Frontal cortex (tissue), 4 donors: ENCODE measurements around the gene NEK10. TPM values are rescaled to one million over a fixed set of nuclear protein-coding genes. Genes with fewer than 3 reads are reported as not detected.

Source experiments
- DNase-seq, 2 donors: peaks; one replicate each; pipeline ENCODE4 v3.0.0; 2012; ENCODE audit warnings: low spot score in 2 of 2
- FAIRE-seq: peaks from 2 replicates; lab custom pipeline; 2012; peaks lifted over from hg19 to GRCh38; lab: Jason Lieb, UNC
- total RNA-seq: library from RNA; depleted of rRNA; stranded (reverse); fragments of >200 nt; gene quantifications from one replicate; pipeline ENCODE4 v1.2.3, GENCODE V29; 2014
- donor health status: control.
- donor health status: control.
- donor health status: control.

The NEK10 gene
- total RNA-seq, 1 donor from 2014 or later, result 28.1 TPM

GRCh38 chr3:27271890-27272289, 97.3 kb downstream of the NEK10 start:
- FAIRE-seq (no peak), DNase-seq (no peak)

GRCh38 chr3:27254896-27255295, 114.3 kb downstream of the NEK10 start:
- DNase-seq, result no peak
- FAIRE-seq, result no peak

GRCh38 chr3:27253831-27254230, 115.4 kb downstream of the NEK10 start:
- no peak for FAIRE-seq

GRCh38 chr3:27253391-27253790, 115.8 kb downstream of the NEK10 start:
- DNase-seq, result no peak
- no peak for FAIRE-seq

More at GRCh38 chr3:27253831-27254230, 115.4 kb downstream of the NEK10 start:
- DNase-seq, result no peak

GRCh38 chr3:27252646-27253045, 116.5 kb downstream of the NEK10 start:
- no peak for DNase-seq
- no peak for FAIRE-seq

- no peak for DNase-seq
- FAIRE-seq, result no peak
Observed at GRCh38 chr3:27244374-27244773, 124.8 kb downstream of the NEK10 start.

- FAIRE-seq (no peak), DNase-seq (no peak)
Observed at GRCh38 chr3:27239951-27240350, 129.2 kb downstream of the NEK10 start.

- FAIRE-seq (no peak), DNase-seq (no peak)
Observed at GRCh38 chr3:27228805-27229204, 140.4 kb downstream of the NEK10 start.

GRCh38 chr3:27224197-27224596, 145.0 kb downstream of the NEK10 start:
- FAIRE-seq (no peak), DNase-seq (no peak)

GRCh38 chr3:27221264-27221932, 147.8 kb downstream of the NEK10 start:
- FAIRE-seq, result no peak
- DNase-seq, result no peak

GRCh38 chr3:27220166-27220565, 149.0 kb downstream of the NEK10 start:
- no peak for DNase-seq
- FAIRE-seq, result no peak

GRCh38 chr3:27219127-27219845, 149.9 kb downstream of the NEK10 start:
- FAIRE-seq (no peak), DNase-seq (no peak)

GRCh38 chr3:27216955-27217552, 152.1 kb downstream of the NEK10 start:
- no peak for FAIRE-seq
- DNase-seq, result no peak

GRCh38 chr3:27216295-27216855, 152.8 kb downstream of the NEK10 start:
- DNase-seq (no peak), FAIRE-seq (no peak)

- DNase-seq, result no peak
Observed at GRCh38 chr3:27213450-27213849, 155.7 kb downstream of the NEK10 start.

GRCh38 chr3:27209617-27210264, 159.4 kb downstream of the NEK10 start:
- DNase-seq (no peak), FAIRE-seq (no peak)

More at GRCh38 chr3:27213450-27213849, 155.7 kb downstream of the NEK10 start:
- FAIRE-seq, result no peak

- DNase-seq, result no peak
- no peak for FAIRE-seq
Observed at GRCh38 chr3:27208961-27209616, 160.1 kb downstream of the NEK10 start.

- no peak for DNase-seq
- FAIRE-seq, result no peak
Observed at GRCh38 chr3:27202959-27203358, 166.2 kb downstream of the NEK10 start.

GRCh38 chr3:27201492-27201891, 167.7 kb downstream of the NEK10 start:
- no peak for FAIRE-seq
- no peak for DNase-seq
